GM20000 (cell line): ENCODE data around the gene CMTM3.

Experiments
- DNase-seq: peaks from one replicate; pipeline ENCODE4 v3.0.0; 2012; ENCODE audit warnings: low spot score
- CTCF ChIP-seq: IDR thresholded peaks from 2 replicates; pipeline ENCODE4 v1.5.1; 2012; ENCODE audit warnings: mild to moderate bottlenecking, control low read depth; ENCODE audit errors: extremely low read depth, missing control alignments

Gene CMTM3

GRCh38 chr16:66649167-66649566 is 44.7 kb downstream of the CMTM3 start:
- no peak for TF ChIP-seq CTCF
- DNase-seq: no peak

- no peak for DNase-seq
These were observed 45.2 kb downstream of the CMTM3 start for GRCh38 chr16:66649636-66650205.

GRCh38 chr16:66650707-66651473 is 46.4 kb downstream of the CMTM3 start:
- peak; percentile 90 for TF ChIP-seq CTCF
- peak; percentile 83 for DNase-seq

More at GRCh38 chr16:66649636-66650205, 45.2 kb downstream of the CMTM3 start:
- no peak for TF ChIP-seq CTCF

GRCh38 chr16:66651474-66651765 is 46.9 kb downstream of the CMTM3 start:
- TF ChIP-seq CTCF: no peak
- DNase-seq: no peak

GRCh38 chr16:66651965-66652364 is 47.5 kb downstream of the CMTM3 start:
- no peak for TF ChIP-seq CTCF
- DNase-seq: no peak

- no peak for DNase-seq
- TF ChIP-seq CTCF: no peak
These were observed 48.3 kb downstream of the CMTM3 start for GRCh38 chr16:66652661-66653360.

- TF ChIP-seq CTCF: no peak
- DNase-seq: no peak
These were observed 49.3 kb downstream of the CMTM3 start for GRCh38 chr16:66653581-66654350.
